ENCODE data around the gene AMPD3. TPM values are rescaled to one million over a fixed set of nuclear protein-coding genes. Genes with fewer than 3 reads are reported as not detected.

The AMPD3 gene
- 100 to 1,000 TPM in 3 of 4 donors, 10 to 100 TPM in 1; 45.4 to 120 (median 110) TPM for total RNA-seq
- 10 to 100 TPM; 23.5 to 67.7 (median 57.9) TPM for polyA plus RNA-seq
- long read RNA-seq, donor 1, transcript AMPD3-202 (15 exons, 3,680 nt), result major isoform, 5 of 30 reads
- long read RNA-seq, donor 1, partial matches to known transcripts, result 18 of 30 reads
- long read RNA-seq, donor 1, other reads (novel, unspliced or antisense), result 6 of 30 reads
- long read RNA-seq, donor 2, transcript AMPD3-202 (15 exons, 3,680 nt), result major isoform, 6 of 74 reads
- long read RNA-seq, donor 2, partial matches to known transcripts, result 50 of 74 reads
- long read RNA-seq, donor 2, other reads (novel, unspliced or antisense), result 16 of 74 reads

DNA sequence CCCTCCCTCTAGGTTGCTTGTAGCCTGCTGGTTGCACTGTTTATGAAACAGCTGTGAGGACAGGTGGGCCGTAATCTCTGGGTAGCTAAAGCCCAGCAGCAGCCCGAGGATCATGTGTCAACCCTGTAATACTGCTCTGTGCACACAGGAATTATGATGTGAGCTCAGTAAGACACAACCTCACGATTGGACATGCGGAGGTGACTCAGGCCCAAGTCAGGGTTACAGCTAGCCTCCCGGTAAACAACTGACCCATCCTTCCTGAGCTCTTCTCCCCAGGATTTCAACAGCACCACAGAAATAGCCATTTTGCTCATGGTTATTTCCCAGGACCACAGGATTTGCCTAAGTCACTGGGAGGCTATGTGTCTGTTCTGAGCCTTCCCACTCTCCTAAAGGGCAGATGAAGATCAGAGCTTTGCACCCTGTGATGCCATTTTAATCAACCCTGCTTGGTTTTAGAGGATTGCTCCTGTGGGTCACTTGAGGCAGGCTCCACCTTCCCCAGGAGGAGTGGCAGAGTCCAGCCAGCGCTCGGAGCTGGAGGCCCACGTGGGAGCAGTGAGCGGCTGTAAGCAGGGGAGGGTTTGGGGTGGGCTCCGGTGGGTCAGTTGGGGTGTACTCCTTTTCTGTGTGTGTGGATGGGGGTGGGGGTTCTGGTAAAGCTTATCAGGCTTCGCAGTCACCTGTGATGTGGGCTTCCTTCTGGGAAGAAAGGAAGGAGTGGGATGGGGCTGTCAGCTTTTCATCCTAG lies at the start of gene AMPD3:
Gene AMPD3, plus strand, starts transcription at position 387 of the 754 bp plus-strand sequence. CDS start 6,256 bp downstream, outside the sequence.
- H3K27ac ChIP-seq, result peak within 1 kb of the TSS; percentile 96
- WGBS, 3 donors, result 29 to 42% (median 31%) methylated on average over 10 to 11 of the region's 11 CpGs
- peaks cover 0 to 25% of the 10 kb centered on the region in 2 donors for H3K36me3 ChIP-seq (ENCODE audit: insufficient read depth in 1 of 2, low read depth in 1 of 2)
- no peaks in the 10 kb centered on the region for H3K9me3 ChIP-seq
- DNase-seq (peak; percentile 75 to 88), ATAC-seq (peak; percentile 87 to 95 (median 94))
- peaks cover 0 to 7% (median 0%) of the 10 kb centered on the region in 3 donors for H3K27me3 ChIP-seq (ENCODE audit: insufficient read depth in 3 of 3, low read length in 2 of 3)
- intact Hi-C loops (cut with DNase I), result loop anchor here (2.0 to 10.0 kb wide), 3 partner anchors 36 to 60 kb away; no protein-coding TSS in a partner anchor
- peaks cover 31% of the 10 kb centered on the region for H3K4me1 ChIP-seq
- TF ChIP-seq CTCF (IDR thresholded peaks at IDR 0.05), result no peak
- H3K4me3 ChIP-seq, result peak within 1 kb of the TSS; percentile 75

DNA sequence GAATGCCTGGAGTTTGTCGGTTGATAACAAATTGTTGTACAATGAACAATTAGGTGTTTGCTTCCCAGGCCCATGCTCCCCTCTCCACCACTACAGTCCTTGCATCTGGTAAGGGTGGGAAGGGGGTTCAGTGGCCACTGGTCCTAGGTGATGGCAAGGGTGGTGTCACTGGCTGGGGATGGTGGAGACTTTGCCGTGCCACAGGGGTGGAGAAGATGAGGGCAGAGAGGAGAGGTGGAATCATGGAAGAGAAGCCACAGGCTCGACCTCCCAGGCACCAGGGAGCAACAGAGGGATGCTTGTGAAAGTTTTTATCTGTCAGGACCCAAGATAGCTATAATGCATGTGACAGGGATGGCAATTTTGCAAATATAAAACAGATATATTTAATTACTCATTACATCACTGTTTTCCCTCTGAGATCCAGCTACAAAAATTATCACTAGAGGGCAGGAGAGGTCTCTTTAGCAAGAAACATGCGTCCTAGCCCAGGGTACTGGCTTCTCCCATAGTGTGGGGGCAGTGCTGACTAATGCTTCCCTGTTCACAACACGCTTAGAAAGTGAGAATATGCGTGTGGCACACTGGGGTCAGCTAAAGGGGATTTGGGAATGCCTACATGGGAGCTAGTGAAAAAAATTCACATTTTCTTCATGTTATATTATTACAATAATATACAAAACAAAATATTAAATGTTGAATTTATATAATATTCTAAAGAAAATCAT lies 49.0 kb upstream of the AMPD3 start:
- 21 to 32% (median 21%) methylated on average over 6 of the region's 6 CpGs for WGBS, 3 donors
- intact Hi-C loops (cut with DNase I), result loop anchor here (1.0 to 5.0 kb wide), 4 partner anchors 86 to 329 kb away; no protein-coding TSS in a partner anchor
- ATAC-seq (peak; percentile 79 to 84 (median 82)), DNase-seq (peak; percentile 53 to 70)
- Histone ChIP-seq H3K9me3 (no peaks in the 10 kb centered on the region), H3K4me3 (no peak overlapping the region), H3K36me3 (ENCODE audit: insufficient read depth in 1 of 2, low read depth in 1 of 2) (no peaks in the 10 kb centered on the region), H3K27ac (peak overlapping the region; percentile 69), H3K27me3 (ENCODE audit: insufficient read depth in 3 of 3, low read length in 2 of 3) (no peaks in the 10 kb centered on the region), H3K4me1 (peaks cover 30% of the 10 kb centered on the region)
- peak; percentile 78 for TF ChIP-seq CTCF (IDR thresholded peaks at IDR 0.05)

DNA sequence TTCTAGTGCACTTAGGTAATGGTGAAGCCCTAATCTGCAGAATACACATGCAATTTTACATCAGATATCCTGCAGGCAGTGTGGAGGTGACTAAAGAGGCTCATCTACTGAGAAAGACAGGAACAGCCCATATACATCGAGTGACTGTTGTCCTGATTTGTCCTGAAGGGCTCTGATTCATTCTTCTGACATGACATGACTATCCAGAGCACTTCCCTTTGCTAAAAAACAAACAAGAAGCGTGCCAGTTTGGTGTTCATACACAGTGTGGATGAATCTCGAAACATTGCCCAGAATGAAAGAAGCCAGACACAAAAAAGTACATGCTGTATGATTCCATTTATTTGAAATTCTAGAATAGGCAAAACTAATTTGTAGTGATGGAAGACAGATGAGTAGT lies 48.0 kb upstream of the AMPD3 start:
- intact Hi-C loops (cut with DNase I), result loop anchor here (5.0 kb wide), 3 partner anchors 85 to 245 kb away; no protein-coding TSS in a partner anchor
- H3K4me1 ChIP-seq, result peaks cover 30% of the 10 kb centered on the region
- no peak overlapping the region for H3K4me3 ChIP-seq
- H3K27me3 ChIP-seq (ENCODE audit: insufficient read depth in 3 of 3, low read length in 2 of 3), result no peaks in the 10 kb centered on the region
- DNase-seq (no peak), ATAC-seq (peak; percentile 61 to 78 (median 69))
- no peak for TF ChIP-seq CTCF (IDR thresholded peaks at IDR 0.05)
- H3K9me3 ChIP-seq, result no peaks in the 10 kb centered on the region
- WGBS, 3 donors, result 20 to 31% (median 27%) methylated on average over 3 of the region's 3 CpGs
- H3K27ac ChIP-seq, result peak overlapping the region; percentile 69
- no peaks in the 10 kb centered on the region for H3K36me3 ChIP-seq (ENCODE audit: insufficient read depth in 1 of 2, low read depth in 1 of 2)

DNA sequence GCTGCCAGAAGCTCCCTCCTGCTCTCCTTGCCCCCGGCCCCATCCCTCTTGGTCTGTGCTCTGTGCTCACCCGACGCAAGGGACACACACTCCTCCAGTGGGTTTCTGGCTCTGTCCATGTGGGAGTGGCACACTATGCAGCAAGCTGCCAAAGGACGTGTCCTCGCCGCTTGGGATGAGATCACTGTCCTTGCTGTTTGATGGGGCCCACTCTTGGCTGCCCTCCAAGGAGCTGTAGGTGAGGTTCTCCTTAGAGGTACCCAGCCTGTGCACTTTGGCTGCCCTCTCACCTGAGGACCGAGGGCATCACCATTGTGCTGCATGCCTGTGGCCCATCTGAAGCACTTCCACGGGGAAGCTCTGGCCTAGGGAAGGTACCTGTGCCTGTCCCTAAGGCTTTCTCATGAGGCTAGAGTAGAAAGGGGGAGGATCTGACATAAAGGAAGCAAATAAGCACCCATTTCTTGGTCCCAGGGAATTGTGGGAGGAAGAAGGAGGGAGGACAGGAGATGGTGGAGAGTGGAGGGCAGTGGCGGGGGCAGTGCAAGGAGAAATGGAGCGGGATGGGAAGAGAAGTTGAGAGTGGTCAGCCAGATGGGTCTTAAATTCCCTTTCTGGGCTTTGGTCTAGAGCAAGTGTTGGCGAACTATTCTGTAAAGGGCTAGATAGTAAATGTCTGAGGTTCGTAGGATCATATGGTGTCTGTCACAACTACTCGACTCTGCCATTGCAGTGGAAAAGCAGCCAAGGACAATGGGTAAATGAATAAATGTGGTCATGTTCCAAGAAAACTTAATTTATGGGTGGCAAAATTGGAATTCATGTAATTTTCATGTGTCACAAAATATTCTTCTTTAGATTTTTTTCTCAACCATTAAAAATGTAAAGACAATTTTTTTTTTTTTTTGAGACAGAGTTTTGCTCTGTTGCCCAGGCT lies 47.0 kb upstream of the AMPD3 start:
- Histone ChIP-seq H3K9me3 (no peaks in the 10 kb centered on the region), H3K4me1 (peaks cover 30% of the 10 kb centered on the region), H3K27ac (peak overlapping the region; percentile 69), H3K27me3 (ENCODE audit: insufficient read depth in 3 of 3, low read length in 2 of 3) (no peaks in the 10 kb centered on the region), H3K36me3 (ENCODE audit: insufficient read depth in 1 of 2, low read depth in 1 of 2) (no peaks in the 10 kb centered on the region), H3K4me3 (no peak overlapping the region)
- TF ChIP-seq CTCF (IDR thresholded peaks at IDR 0.05), result no peak
- DNase-seq (peak; percentile 45 to 74), ATAC-seq (peak; percentile 19 to 61 (median 38))
- intact Hi-C loops (cut with DNase I), result loop anchor here (2.0 to 5.0 kb wide), 4 partner anchors 84 to 327 kb away; no protein-coding TSS in a partner anchor
- WGBS, 3 donors, result 61 to 68% (median 63%) methylated on average over 13 of the region's 13 CpGs
